ENCODE results near the gene PCDHA1. TPM values are rescaled to one million over a fixed set of nuclear protein-coding genes. Genes with fewer than 3 reads are reported as not detected.

The PCDHA1 gene
- total and polyA plus RNA-seq, 2 donors (not counting 3 experiments of a cell fraction or from before 2014, with no cell fraction given) = 0.04 TPM; not detected in 1

GRCh38 chr5:141040771-141041426 lies 255.0 kb downstream of the PCDHA1 start:
- Histone ChIP-seq H3K4me1 (ENCODE audit: control insufficient read depth, extremely low read depth, insufficient read depth, low read length) (no peaks in the 10 kb centered on the region), H3K9me3 (replicated peaks; ENCODE audit: control insufficient read depth, insufficient read depth, low read length) (no peaks in the 10 kb centered on the region), H3K9ac (replicated peaks; ENCODE audit: extremely low read depth, insufficient read depth, low read length) (no peak overlapping the region), H3K4me3 (replicated peaks in 1 of 3; ENCODE audit: insufficient read depth in 1 of 3, low read depth in 1 of 3, low read length in 3 of 3) (no peak overlapping the region), H4K20me1 (replicated peaks; ENCODE audit: control insufficient read depth, extremely low read depth, insufficient read depth, low read length) (no peaks in the 10 kb centered on the region), H3K27ac (ENCODE audit: insufficient read depth, low read depth, low read length) (no peak overlapping the region), H3K4me2 (ENCODE audit: insufficient read depth, low read length) (no peak overlapping the region), H3K27me3 (ENCODE audit: control insufficient read depth in 2 of 2, insufficient read depth in 2 of 2, low read length in 2 of 2) (no peaks in the 10 kb centered on the region), H2AFZ (ENCODE audit: low read depth, low read length) (no peak overlapping the region), H3K79me2 (ENCODE audit: control insufficient read depth, insufficient read depth, low read length) (no peaks in the 10 kb centered on the region), H3K36me3 (ENCODE audit: control insufficient read depth in 2 of 2, extremely low read depth in 1 of 2, insufficient read depth in 2 of 2, low read length in 2 of 2) (no peaks in the 10 kb centered on the region), H3K9me1 (replicated peaks; ENCODE audit: control insufficient read depth, extremely low read depth, insufficient read depth, low read length) (no peaks in the 10 kb centered on the region)
- intact Hi-C loops (cut with micrococcal nuclease) = loop anchor here (1.0 to 5.0 kb wide), 7 partner anchors 74 to 219 kb away; partner anchors contain the start of genes PCDHA11, PCDHA13, PCDHA8 and PCDHA9
- dilution Hi-C loops (cut with MboI; ENCODE audit: extremely low pct_ligation_motif_present, low sequenced_read_pairs) = no loop called here
- FAIRE-seq (peak; percentile 80), DNase-seq (ENCODE audit: low read depth, low spot score) (peak; percentile 85)
- BruUV-seq (replicated peaks) = no TSS peak
- POLR2A ChIA-PET = no interaction called here
- TF ChIP-seq, protein P1, sequence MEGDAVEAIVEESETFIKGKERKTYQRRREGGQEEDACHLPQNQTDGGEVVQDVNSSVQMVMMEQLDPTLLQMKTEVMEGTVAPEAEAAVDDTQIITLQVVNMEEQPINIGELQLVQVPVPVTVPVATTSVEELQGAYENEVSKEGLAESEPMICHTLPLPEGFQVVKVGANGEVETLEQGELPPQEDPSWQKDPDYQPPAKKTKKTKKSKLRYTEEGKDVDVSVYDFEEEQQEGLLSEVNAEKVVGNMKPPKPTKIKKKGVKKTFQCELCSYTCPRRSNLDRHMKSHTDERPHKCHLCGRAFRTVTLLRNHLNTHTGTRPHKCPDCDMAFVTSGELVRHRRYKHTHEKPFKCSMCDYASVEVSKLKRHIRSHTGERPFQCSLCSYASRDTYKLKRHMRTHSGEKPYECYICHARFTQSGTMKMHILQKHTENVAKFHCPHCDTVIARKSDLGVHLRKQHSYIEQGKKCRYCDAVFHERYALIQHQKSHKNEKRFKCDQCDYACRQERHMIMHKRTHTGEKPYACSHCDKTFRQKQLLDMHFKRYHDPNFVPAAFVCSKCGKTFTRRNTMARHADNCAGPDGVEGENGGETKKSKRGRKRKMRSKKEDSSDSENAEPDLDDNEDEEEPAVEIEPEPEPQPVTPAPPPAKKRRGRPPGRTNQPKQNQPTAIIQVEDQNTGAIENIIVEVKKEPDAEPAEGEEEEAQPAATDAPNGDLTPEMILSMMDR (IDR thresholded peaks at IDR 0.05; ENCODE audit: extremely low read depth in 1 of 2, insufficient read depth in 1 of 2, low read depth in 1 of 2, low read length in 2 of 2) = peak; percentile 57
- TF ChIP-seq JUN (IDR thresholded peaks at IDR 0.05; ENCODE audit: borderline replicate concordance, insufficient read depth, insufficient read length, low read depth) = no peak
- TF ChIP-seq POLR2A (IDR thresholded peaks at IDR 0.05; ENCODE audit: low read depth, low read length) = no peak
- no peak for TF ChIP-seq POLR2AphosphoS5 (IDR thresholded peaks at IDR 0.05; ENCODE audit: insufficient read depth, low read depth, low read length)
- TF ChIP-seq EZH2 (IDR thresholded peaks at IDR 0.05; ENCODE audit: borderline replicate concordance, low read depth, low read length, severe bottlenecking) = no peak
- CTCF ChIA-PET = interaction anchor here (0.6 to 2.3 kb wide), 15 partner anchors 12 to 246 kb away, joined by 3 to 34 read pairs (median 4); partner anchors contain the start of genes PCDHA10, PCDHA11, PCDHA13 and PCDHA2
